HG03103 (cell line): ENCODE data around the gene SLAMF1.
A peak's percentile ranks its signal among the peaks of the same experiment; 100 is the strongest.
"Not testable (repeated sequence)": the region's sequence is repeated elsewhere in the genome, so short reads cannot be mapped to it uniquely, and the experiment has no call there.

Experiments
- ATAC-seq: cut with Tn5 transposase; IDR thresholded peaks from one replicate; pipeline ENCODE4 v1.9.1; 2021; ENCODE audit warnings: low read depth; ENCODE audit not compliant: unreplicated experiment

SLAMF1 gene

DNA sequence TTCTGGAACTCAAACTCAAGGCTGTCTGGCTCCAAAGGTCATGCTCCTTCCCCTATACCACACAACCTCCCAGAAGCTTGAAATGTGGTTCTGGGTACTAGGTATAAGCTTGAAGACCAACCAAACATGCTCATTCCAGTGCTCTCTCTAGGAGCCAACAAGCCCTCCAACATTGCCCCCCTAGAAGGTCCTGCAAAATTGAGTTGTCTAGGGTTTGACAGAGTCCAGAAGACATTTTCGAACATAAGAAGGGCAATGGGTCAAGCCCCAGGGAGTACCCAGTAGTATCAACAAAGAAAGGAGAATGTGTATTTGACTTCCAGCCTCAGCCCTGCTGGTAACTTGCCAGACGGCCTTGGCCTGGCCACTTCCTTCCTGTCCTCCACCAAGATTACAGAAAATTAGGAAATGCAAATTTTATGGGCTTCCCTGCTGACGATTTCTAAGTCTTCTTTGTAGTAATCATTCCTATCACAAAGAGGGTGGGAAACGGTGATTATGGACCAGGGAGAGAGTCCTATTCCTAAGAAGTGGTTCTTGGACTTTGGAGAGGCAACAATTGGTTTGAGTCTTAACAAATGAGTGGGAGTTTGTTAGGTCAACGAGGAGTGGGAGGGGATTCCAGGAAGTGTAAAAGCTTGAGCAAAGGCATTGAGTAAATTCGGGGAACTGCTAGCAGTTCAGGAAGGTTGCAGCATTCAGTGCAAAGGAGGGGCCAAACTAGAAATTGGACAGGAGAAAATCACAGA lies 18.7 kb upstream of the SLAMF1 start:
- no peak for ATAC-seq

DNA sequence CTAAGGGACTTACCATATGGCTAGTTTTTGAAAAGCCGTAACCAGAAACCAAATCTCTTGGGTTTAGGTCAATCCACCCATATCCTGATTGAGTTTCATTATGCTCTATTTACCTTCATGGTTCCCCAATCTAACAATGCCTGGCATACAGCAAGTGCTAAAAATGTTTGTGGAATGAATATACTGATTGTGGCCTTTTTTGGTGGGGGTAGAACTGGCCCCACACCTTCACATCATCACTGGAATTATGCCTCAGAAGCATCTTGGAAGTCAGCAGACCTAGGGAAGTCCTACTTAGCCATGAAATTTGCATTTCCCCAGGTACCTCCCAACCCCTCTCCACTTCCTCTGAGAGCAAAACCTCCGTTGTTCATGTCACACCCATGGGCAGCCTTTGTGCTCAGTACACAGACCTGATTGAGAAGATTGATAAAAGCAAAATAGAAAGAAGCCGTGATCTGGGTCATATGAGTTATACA lies 17.8 kb upstream of the SLAMF1 start:
- peak; percentile 73 for ATAC-seq

DNA sequence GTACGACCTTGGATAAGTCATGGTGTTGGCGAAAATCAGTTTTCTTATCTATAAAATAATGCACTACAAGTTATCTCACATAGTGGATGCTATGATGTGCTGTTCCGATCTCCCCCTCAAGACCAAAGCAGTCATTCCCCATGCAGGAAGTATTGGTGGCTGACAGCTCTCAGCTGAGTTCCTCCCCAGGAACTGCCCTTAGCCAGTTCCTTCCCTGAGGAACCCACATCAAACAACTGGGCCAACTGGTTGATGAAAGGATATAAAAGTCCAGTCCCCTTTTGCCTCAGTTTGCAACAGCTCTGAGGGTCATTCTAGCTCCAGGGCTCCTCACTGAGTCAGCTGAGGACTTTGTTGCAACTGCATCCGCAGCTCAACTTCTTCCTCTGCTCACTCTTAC lies 16.1 kb upstream of the SLAMF1 start:
- ATAC-seq, result no peak

DNA sequence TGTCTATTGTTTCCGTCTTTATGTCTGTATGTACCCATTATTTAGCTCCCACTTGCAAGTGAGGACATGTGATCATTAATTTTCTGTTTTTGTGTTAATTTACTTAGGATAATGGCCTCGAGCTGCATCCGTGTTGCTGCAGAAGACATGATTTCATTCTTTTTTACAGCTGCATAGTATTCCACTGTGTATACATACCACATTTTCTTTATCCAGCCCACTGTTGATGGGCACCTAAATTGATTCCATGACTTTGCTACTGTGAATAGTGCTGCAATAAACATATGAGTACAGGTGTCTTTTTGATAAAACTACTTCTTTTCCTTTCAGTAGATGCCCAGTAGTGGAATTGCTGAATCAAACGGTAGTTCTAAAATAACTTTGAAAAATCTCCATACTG lies 12.7 kb upstream of the SLAMF1 start:
- ATAC-seq, result no peak

DNA sequence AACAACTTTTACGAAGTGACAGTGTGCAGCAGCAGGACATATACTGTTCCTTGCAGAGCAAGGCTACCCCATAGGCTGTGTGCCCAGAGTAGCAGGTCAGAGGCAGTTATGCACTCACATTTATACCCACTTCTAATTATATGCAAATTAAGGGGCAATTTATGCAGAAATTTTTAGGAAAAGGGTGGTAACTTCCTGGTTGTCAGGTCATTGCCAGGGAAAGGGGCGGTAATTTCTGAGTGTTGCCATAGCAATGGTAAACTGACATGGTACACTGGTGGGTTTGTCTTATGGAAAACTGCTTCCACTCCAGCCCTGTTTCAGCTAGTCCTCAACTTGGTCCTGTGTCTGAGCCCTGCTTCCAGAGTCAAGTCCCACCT lies 12.0 kb upstream of the SLAMF1 start:
- no peak for ATAC-seq

DNA sequence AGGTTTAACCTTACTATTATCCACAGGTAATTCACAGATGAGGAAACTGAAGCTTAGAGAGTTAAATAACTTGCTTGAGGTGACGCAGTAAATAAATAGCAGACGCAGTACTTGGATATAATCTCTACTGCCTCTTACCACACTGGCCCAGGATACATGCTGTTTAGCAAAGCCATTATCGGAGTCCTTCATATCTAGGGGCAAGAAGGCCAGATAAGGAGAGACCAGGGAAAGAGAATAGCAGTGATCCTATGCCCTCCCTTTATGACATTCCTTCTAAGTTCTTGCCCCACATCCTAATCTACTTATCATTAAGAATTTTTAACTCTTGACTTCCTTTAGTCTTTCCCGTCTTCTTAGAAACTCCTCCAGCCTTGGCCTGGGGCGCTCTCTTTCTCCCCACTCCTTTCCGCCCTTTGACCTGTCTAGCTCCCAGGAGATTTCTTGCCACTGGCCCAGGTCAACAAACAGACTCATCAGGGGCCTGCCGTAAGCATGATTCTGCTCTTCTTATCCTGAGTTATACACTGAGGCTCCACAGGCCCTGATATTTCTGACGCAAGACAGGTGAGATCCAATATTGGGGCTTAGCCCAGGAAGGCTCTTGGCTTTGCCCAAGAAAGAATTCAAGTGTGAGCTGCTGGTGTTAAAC lies 11.4 kb upstream of the SLAMF1 start:
- no peak for ATAC-seq

DNA sequence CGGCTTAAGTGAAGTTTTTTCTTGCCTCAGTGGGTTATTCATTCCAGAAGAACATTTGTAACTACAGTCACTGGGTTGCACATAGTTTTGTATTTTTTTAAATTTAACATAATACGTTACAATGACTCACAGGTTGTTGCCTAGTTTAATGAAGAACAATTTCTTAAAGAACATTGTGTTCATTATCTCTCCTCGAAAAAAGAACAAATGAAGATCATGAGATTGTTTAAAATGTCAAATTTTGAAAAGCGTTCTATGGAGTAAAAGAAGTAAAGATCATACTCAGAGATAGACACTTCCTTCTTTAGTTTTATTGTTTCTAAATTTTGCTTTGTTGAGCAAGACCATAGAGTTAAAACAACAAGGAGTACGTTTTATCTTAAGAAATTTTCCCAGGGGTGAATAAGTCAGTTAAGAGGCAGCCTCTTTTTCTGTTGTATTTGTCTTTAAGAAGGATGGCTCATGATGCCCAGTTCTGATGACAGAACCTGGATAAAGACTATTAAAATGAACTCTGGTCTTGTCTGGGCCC lies 10.5 kb upstream of the SLAMF1 start:
- no peak for ATAC-seq

DNA sequence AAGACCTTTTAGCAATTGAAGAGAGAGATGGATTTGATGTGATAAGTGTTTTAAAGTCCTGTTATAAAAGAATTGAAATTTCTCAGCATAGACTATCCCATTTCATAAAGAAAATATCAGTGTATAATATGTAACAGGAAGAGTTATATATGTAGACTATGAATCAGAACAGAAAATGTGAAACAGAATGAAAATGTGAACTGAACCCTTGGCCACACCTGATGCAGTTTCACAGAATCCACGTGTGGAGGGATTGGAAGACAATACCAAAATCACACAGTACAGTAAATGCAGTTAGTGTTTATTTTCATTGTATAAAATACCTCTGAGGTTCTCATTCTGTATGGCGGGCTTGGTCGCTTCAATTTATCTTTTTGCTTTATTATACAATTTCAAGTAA lies 9.9 kb upstream of the SLAMF1 start:
- no peak for ATAC-seq

DNA sequence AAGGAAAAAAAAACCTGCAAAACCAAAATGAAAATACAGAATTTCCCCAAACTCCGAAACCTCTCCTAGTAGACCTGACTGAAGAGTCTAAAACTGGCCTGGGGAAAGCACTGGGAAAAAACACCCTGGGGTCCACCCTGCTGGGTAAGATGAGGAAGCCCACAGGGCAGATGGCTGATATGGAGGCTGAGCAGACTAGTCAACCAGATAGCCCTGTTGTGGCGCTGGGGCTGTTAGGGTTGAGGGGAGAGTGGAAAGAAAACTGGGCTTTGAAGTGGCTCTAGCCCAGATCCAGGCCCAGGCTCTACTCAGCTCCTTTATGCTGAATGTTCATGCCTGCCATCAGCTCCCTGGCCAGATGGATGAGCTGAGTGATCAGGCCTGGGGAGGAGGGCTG lies 6.8 kb upstream of the SLAMF1 start:
- no peak for ATAC-seq

DNA sequence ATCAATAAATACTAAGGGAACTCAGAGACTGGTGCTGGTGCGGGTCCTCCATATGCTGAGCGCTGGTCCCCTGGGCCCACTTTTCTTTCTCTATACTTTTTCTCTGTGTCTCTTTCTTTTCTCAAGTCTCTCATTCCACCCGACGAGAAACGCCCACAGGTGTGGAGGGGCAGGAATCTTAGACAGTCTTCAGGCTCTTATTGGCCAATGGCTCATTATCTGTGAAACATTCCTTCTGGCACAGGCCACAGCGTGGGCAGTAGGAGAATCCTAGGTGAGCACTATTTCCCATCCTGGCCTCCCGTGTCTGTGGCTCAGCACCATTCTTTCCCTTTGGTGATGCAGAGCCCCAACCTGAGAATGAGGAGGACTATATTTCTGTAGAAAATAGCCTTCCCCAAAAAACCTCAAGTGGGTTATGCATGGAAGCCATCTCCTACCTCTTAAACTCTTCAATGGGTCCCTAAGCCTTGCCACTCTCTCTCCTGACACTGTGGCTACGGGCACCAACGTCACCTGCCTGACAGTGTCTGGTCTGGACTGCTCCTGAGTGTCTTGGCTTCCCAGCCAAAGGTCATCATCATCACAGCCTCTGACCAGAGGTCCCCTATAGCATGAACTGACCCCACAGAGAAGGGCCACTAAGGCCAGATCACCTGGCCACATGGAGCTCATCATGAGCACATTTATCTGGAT lies 6.2 kb upstream of the SLAMF1 start:
- no peak for ATAC-seq

DNA sequence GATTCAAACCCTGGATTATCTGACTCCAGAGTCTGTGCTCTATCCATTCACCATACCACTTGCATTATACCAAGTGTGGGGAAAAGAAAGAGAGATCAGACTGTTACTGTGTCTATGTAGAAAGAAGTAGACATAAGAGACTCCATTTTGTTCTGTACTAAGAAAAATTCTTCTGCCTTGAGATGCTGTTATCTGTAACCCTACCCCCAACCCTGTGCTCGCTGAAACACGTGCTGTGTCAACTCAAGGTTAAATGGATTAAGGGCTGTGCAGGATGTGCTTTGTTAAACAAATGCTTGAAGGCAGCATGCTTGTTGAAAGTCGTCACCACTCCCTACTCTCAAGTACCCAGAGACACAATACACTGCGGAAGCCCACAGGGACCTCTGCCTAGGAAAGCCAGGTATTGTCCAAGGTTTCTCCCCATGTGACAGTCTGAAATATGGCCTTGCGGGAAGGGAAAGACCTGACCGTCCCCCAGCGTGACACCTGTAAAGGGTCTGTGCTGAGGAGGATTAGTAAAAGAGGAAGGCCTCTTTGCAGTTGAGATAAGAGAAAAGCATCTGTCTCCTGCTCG lies 5.3 kb upstream of the SLAMF1 start:
- not testable (repeated sequence) for ATAC-seq

DNA sequence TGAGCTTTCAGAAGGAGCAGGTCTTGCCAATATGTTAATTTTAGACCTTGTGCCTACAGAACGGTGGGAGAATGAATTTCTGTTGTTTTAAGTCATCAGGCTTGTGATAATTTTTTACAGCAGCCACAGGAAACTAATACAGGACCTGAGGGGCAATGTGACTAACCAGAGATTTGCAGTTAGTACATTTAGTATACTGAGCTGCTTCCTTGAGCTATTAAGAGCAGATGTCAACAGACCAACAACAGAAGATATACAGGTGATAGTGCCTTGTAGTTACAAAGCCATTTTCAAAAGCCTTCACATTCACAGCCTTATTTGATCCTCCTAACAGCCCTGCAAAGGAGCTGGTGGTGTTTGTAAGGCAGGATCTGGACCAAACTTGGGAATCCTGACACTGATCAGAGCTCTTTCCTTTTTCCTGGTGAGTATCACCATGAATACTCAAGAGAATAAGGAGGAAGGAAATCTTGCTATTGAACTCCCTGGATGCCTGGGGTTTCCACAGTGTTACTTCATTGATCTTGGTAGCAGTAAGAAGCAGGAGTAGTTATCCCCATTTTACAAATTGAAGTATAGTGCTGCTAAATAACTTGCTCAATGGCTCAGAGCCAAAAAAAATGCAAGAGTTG lies 4.7 kb upstream of the SLAMF1 start:
- no peak for ATAC-seq

DNA sequence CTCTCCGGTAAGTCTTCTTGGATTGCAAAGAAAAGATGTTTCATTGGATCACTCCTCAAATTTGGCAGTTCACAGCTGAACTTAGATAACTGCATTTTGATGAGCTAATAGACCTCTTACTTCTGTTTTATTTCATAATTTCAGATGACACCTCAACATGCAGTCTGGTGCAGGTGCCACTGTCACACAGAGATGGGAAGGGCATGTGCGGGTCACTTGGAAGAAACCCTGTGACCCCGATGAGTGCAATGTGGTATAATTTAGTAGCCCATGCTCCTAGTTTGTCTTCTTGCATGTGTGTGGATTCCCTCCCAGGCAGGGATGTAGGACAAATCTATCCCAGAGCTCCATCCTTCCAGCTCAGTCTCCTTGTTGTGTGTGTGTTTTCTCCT lies 481 bp upstream of the SLAMF1 start:
- no peak for ATAC-seq

DNA sequence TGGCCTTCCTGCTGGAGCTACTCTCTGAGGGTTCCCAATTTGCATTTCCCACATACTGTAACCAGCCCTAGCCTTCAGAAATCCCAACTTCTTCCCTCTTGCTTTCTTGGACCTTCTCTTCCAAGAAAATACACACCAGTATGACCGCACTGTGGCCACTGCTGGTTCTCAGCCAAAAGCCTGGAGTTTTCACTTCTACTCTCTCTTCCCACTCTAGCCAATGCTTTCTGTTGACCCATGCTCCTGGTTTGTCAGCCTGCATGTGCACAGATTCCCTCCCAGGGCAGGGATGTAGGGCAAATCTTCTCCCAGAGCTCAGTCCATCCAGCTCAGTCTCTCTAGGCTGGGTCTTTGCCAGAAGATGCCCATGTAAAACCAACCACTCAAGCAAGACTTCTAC lies 664 bp downstream of the SLAMF1 start:
- ATAC-seq, result no peak

DNA sequence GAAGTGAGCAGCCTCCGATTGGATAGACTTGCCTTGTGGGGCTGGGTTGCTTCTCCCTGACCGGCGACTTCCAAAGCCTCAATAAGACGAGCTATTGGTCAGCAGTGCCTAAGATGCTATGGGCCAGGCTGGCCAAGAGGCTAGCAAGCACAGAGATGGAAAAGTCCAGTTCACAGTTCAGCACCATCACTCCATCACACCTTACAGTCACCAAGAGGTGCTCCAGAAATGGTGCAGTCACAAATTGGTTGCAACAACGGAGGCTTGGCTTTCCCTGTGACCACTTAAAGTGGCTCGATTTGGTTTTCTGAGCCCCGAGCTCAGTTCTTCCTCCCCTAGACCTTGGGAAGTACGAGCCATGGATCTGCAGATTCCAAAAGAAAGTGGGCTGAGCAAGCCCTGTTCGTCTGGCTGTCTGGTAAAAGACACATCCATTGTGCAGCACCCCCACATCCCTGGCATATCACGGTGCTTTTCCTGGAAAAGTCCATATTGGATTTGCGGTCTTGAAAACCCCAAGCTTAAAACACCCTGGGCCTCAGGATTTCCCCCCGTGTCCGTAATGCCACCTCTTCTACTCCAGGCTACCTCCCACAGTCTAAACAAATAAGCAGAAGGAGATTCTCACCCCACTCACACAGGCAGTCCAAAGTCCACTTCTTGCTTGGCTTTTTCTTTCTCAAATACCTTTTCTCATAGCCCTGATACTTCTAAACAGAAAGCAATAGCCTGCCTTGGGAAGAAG lies 1.3 kb downstream of the SLAMF1 start:
- no peak for ATAC-seq

DNA sequence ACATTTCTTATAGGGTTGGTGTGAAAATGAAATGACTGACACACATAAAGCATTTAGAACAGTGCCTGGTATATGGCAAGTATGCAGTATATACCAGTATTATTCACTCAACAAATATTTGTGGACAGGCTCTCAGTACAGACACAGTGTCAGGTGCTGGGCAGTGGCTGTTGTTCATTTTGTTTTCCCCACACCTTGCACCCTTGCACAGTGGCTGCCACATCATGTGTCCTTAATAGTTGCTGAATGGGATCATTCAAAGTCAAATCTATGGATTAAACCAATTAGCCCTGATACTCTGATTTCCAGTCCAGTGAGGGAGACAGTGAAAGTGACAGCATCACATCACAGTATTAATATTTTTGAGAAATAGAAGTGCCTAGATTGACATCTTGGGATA lies 2.4 kb downstream of the SLAMF1 start:
- no peak for ATAC-seq

DNA sequence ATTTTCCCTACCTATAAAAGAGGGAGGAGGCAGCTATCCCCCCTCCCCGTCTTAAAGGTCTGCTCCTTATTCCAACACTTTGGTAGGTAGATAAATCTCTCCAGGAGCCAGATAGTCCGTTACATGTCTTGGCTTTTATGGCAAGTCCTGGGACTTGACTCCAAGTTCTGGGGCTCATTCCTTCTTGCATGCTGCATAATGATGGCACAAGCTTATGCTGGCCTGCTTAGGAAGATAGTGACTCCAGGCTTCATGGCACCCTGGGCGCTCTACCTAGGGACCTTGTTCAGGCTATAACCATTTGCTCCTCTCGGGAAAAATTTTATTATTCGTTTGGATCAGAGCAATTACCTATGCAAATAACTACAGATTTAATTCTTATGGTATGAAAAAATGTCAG lies 3.7 kb downstream of the SLAMF1 start:
- ATAC-seq, result no peak

DNA sequence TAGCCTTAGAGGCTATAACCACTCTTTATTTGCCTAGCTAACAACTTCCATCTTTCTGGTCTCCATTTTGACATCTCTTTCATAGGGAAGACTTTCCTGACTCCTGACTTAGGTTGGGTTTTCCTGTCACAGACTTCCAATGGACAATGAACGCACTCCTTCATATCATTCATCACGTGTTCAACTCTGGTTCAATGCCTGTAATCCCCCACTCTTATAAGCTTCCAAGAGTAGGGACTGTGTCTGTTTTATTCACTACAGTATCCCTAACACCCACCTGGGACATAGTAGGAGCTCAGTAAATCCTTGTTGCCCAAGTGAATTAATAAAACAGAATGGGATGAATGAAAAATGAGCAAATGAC lies 4.6 kb downstream of the SLAMF1 start:
- ATAC-seq, result no peak

DNA sequence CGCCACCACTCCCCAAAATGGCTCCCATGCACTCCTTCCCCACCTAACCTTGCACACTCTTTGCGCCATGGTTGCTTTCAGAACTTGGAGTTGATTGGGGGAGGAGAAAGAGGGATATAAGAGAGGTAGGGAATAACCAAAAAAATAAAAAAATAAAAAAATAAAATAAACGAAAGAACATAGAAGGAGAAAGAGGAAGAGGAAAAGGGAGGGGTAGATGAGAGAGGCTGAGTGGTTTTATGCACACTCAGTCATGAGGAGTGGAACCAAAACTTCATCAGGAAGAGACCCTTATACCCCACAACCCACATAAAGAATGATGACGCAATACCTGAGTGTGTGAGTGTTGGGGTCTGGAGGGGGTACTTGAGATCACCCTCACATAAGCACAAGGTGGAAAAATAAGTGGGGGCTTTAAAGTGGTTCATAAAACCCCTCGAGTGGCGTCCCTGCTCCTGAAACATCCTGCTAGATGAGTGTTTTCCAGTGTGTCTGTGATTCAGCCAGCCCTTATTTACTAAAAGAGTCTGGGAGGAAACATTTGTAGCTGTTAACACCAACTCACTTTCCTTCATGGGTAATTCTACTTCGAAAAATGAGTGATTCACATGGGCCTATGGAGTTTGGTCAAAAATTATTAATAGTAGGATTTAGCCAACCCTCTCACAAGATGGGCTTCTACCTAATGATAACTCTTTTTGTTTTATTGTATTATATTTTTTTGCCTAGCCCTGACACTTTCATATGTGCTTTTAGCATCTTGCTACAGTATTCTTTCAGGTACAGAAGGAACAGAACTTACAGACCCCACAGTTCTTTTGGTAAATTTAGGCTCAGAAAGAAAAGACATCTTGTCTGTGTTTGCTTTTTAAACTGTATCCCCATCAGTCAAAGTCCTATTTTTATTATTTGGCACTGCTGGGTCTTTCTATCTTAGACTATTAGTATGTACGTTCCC lies 5.2 kb downstream of the SLAMF1 start:
- no peak for ATAC-seq
